ENCODE measurements around the gene NLGN1. TPM values are rescaled to one million over a fixed set of nuclear protein-coding genes. Genes with fewer than 3 reads are reported as not detected.

NLGN1 gene
- total and polyA plus RNA-seq, 5 experiments from 2014 or later: not detected

- Mint-ChIP-seq H3K27ac (no peak overlapping the region), H3K27me3 (no peaks in the 10 kb centered on the region), H3K4me1 (no peaks in the 10 kb centered on the region), H3K36me3 (no peaks in the 10 kb centered on the region), H3K4me3 (no peak overlapping the region), H3K9me3 (peaks cover 0 to 10% (median 0%) of the 10 kb centered on the region in 9 donors)
- DNase-seq: no peak
- POLR2A ChIA-PET: no interaction called here
- ATAC-seq: no peak
These were observed 266.2 kb downstream of the NLGN1 start for GRCh38 chr3:173663696-173664111.

GRCh38 chr3:173676094-173676493, 278.6 kb downstream of the NLGN1 start:
- Mint-ChIP-seq H3K27ac (no peak overlapping the region), H3K4me1 (no peaks in the 10 kb centered on the region), H3K4me3 (no peak overlapping the region), H3K36me3 (no peaks in the 10 kb centered on the region), H3K27me3 (no peaks in the 10 kb centered on the region), H3K9me3 (peaks cover 0 to 5% (median 0%) of the 10 kb centered on the region in 9 donors)
- POLR2A ChIA-PET: no interaction called here
- DNase-seq (no peak), ATAC-seq (no peak)

GRCh38 chr3:173681188-173681678, 283.7 kb downstream of the NLGN1 start:
- H3K27me3 Mint-ChIP-seq: no peaks in the 10 kb centered on the region
- peaks cover 0 to 2% (median 0%) of the 10 kb centered on the region in 9 donors for H3K9me3 Mint-ChIP-seq
- H3K4me3 Mint-ChIP-seq: no peak overlapping the region
- ATAC-seq (no peak), DNase-seq (no peak)
- peaks cover 0 to 1% (median 0%) of the 10 kb centered on the region in 4 donors for H3K4me1 Mint-ChIP-seq
- POLR2A ChIA-PET: no interaction called here
- no peak overlapping the region for H3K27ac Mint-ChIP-seq
- H3K36me3 Mint-ChIP-seq: no peaks in the 10 kb centered on the region

- Mint-ChIP-seq H3K4me3 (no peak overlapping the region), H3K36me3 (no peaks in the 10 kb centered on the region), H3K9me3 (peaks cover 0 to 9% (median 0%) of the 10 kb centered on the region in 9 donors), H3K4me1 (peaks cover 0 to 1% (median 0%) of the 10 kb centered on the region in 4 donors), H3K27me3 (no peaks in the 10 kb centered on the region), H3K27ac (no peak overlapping the region)
- POLR2A ChIA-PET: no interaction called here
- ATAC-seq (no peak), DNase-seq (no peak)
These were observed 287.9 kb downstream of the NLGN1 start for GRCh38 chr3:173685456-173685855.

GRCh38 chr3:173688216-173688842, 290.8 kb downstream of the NLGN1 start:
- no peak for ATAC-seq
- H3K9me3 Mint-ChIP-seq: peaks cover 0 to 9% (median 0%) of the 10 kb centered on the region in 9 donors

GRCh38 chr3:173690542-173691180, 293.1 kb downstream of the NLGN1 start:
- H3K36me3 Mint-ChIP-seq: no peaks in the 10 kb centered on the region
- no peak overlapping the region for H3K4me3 Mint-ChIP-seq
- peaks cover 0 to 9% (median 0%) of the 10 kb centered on the region in 9 donors for H3K9me3 Mint-ChIP-seq
- H3K27me3 Mint-ChIP-seq: no peaks in the 10 kb centered on the region
- no peaks in the 10 kb centered on the region for H3K4me1 Mint-ChIP-seq
- ATAC-seq (no peak), DNase-seq (no peak)
- no peak overlapping the region for H3K27ac Mint-ChIP-seq
- POLR2A ChIA-PET: no interaction called here

More at GRCh38 chr3:173688216-173688842, 290.8 kb downstream of the NLGN1 start:
- no peaks in the 10 kb centered on the region for H3K4me1 Mint-ChIP-seq
- DNase-seq: no peak
- no peak overlapping the region for H3K4me3 Mint-ChIP-seq
- no peak overlapping the region for H3K27ac Mint-ChIP-seq
- H3K36me3 Mint-ChIP-seq: no peaks in the 10 kb centered on the region
- POLR2A ChIA-PET: no interaction called here
- no peaks in the 10 kb centered on the region for H3K27me3 Mint-ChIP-seq

GRCh38 chr3:173699353-173699752, 301.8 kb downstream of the NLGN1 start:
- POLR2A ChIA-PET: no interaction called here
- Mint-ChIP-seq H3K27ac (no peak overlapping the region), H3K9me3 (peaks cover 0 to 12% (median 3%) of the 10 kb centered on the region in 9 donors), H3K4me3 (no peak overlapping the region), H3K4me1 (no peaks in the 10 kb centered on the region), H3K27me3 (no peaks in the 10 kb centered on the region), H3K36me3 (no peaks in the 10 kb centered on the region)
- ATAC-seq (no peak), DNase-seq (no peak)

GRCh38 chr3:173700336-173700735, 302.8 kb downstream of the NLGN1 start:
- H3K9me3 Mint-ChIP-seq: peaks cover 0 to 12% (median 4%) of the 10 kb centered on the region in 9 donors
- no peak for DNase-seq
- POLR2A ChIA-PET: no interaction called here
- H3K27ac Mint-ChIP-seq: no peak overlapping the region
- no peak for ATAC-seq
- no peak overlapping the region for H3K4me3 Mint-ChIP-seq
- H3K36me3 Mint-ChIP-seq: no peaks in the 10 kb centered on the region
- H3K27me3 Mint-ChIP-seq: no peaks in the 10 kb centered on the region
- H3K4me1 Mint-ChIP-seq: no peaks in the 10 kb centered on the region

- no peaks in the 10 kb centered on the region for H3K27me3 Mint-ChIP-seq
- no peak overlapping the region for H3K27ac Mint-ChIP-seq
- DNase-seq: no peak
- H3K4me3 Mint-ChIP-seq: no peak overlapping the region
- POLR2A ChIA-PET: no interaction called here
- no peak for ATAC-seq
- no peaks in the 10 kb centered on the region for H3K36me3 Mint-ChIP-seq
- peaks cover 0 to 12% (median 4%) of the 10 kb centered on the region in 9 donors for H3K9me3 Mint-ChIP-seq
- H3K4me1 Mint-ChIP-seq: no peaks in the 10 kb centered on the region
These were observed 305.0 kb downstream of the NLGN1 start for GRCh38 chr3:173702561-173702960.

- H3K27me3 Mint-ChIP-seq: no peaks in the 10 kb centered on the region
- peaks cover 0 to 12% (median 4%) of the 10 kb centered on the region in 9 donors for H3K9me3 Mint-ChIP-seq
- ATAC-seq: no peak
- POLR2A ChIA-PET: interaction anchor here (0.6 kb wide), 1 partner anchor 1696 kb away, joined by 4 read pairs; no protein-coding TSS in a partner anchor
- no peaks in the 10 kb centered on the region for H3K4me1 Mint-ChIP-seq
- no peaks in the 10 kb centered on the region for H3K36me3 Mint-ChIP-seq
- no peak overlapping the region for H3K27ac Mint-ChIP-seq
- no peak overlapping the region for H3K4me3 Mint-ChIP-seq
- DNase-seq: no peak
These were observed 306.2 kb downstream of the NLGN1 start for GRCh38 chr3:173703771-173704170.

GRCh38 chr3:173706630-173707029, 309.1 kb downstream of the NLGN1 start:
- Mint-ChIP-seq H3K27ac (no peak overlapping the region), H3K9me3 (peaks cover 0 to 6% (median under 1%) of the 10 kb centered on the region in 9 donors), H3K27me3 (no peaks in the 10 kb centered on the region), H3K4me3 (no peak overlapping the region), H3K4me1 (no peaks in the 10 kb centered on the region), H3K36me3 (no peaks in the 10 kb centered on the region)
- POLR2A ChIA-PET: no interaction called here
- DNase-seq (no peak), ATAC-seq (no peak)

- Mint-ChIP-seq H3K27me3 (no peaks in the 10 kb centered on the region), H3K4me1 (no peaks in the 10 kb centered on the region), H3K27ac (no peak overlapping the region), H3K9me3 (peaks cover 0 to 6% (median 0%) of the 10 kb centered on the region in 9 donors), H3K36me3 (no peaks in the 10 kb centered on the region), H3K4me3 (no peak overlapping the region)
- no peak for DNase-seq
- POLR2A ChIA-PET: no interaction called here
- ATAC-seq: no peak
These were observed 310.6 kb downstream of the NLGN1 start for GRCh38 chr3:173708191-173708590.

- Mint-ChIP-seq H3K36me3 (no peaks in the 10 kb centered on the region), H3K4me3 (no peak overlapping the region), H3K4me1 (no peaks in the 10 kb centered on the region), H3K27ac (no peak overlapping the region), H3K9me3 (peaks cover 0 to 6% (median 0%) of the 10 kb centered on the region in 9 donors), H3K27me3 (no peaks in the 10 kb centered on the region)
- no peak for ATAC-seq
- POLR2A ChIA-PET: no interaction called here
- no peak for DNase-seq
These were observed 311.5 kb downstream of the NLGN1 start for GRCh38 chr3:173709026-173709425.

Measured in naive thymus-derived CD8-positive, alpha-beta T cell (primary cell).